HG03097 (cell line): ENCODE measurements around the gene PLCH2.
"Not testable (repeated sequence)": the region's sequence is repeated elsewhere in the genome, so short reads cannot be mapped to it uniquely, and the experiment has no call there.

Source experiments
- ATAC-seq: cut with Tn5 transposase; IDR thresholded peaks from one replicate; pipeline ENCODE4 v1.9.1; 2021; ENCODE audit not compliant: unreplicated experiment, low FRiP score

The PLCH2 gene

GRCh38 chr1:2538872-2539271, 62.8 kb downstream of the PLCH2 start:
- no peak for ATAC-seq

DNA sequence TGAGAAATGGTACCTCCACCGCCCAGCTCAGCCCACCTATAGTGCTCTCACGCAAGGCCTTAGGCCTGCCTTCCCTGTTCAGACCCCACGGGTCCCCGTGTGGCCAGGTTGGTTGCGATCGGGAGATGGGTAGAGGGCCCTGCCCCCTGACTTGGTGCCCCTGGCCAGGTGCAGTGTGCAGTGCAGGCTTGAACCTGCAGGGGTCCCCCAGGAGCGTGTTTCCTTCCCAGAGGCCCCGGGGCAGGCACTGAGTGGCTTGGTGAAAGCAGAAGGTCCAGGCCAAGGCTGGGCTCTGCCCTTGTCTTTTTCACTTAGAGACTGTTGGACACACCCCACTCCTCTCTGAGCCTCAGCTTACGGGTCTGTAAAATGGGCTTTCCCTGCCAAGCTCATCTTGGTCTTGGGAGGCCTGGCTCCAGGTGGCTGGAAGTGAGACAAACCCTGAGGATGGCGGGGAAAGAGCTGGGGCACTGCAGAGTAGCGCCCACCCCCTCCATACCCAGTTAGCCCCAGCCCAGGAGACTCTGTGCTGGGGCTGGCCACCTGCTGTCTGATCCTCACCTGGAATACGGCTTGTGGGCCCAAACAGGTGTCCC, 63.3 kb downstream of the PLCH2 start:
- ATAC-seq: no peak

DNA sequence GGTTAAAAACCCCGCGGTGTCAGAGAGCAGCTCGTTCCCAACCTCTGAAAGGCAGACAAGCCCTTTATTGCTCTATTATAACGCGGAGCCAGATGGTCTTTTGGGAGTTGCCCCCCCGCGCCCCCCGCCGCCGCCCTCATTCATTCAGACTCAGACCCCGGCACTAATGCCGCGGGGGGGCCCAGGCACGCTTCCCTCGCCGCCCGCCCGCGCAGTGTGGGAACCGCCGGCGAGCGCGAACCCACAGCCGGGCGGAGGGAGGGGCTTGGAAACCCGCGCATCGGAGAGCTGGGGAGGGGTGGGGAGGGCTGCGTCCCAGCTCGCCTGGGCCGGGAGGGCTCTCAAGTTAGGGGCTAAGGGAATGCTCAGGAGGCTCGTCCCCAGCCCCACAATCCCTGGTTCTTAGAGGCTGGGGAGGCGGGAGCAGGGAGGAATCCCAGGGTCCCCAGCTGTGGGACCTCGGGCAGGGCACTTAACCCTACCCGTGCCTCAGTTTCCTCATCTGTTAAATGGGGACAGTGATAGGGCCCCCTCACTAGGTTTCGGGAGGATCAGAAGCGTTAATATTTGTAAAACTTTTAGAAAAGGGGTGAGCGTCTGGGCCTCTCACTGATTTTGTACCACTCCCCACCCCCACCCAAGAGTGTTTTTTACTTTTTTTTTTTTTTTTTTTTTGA, 64.9 kb downstream of the PLCH2 start:
- ATAC-seq: no peak

DNA sequence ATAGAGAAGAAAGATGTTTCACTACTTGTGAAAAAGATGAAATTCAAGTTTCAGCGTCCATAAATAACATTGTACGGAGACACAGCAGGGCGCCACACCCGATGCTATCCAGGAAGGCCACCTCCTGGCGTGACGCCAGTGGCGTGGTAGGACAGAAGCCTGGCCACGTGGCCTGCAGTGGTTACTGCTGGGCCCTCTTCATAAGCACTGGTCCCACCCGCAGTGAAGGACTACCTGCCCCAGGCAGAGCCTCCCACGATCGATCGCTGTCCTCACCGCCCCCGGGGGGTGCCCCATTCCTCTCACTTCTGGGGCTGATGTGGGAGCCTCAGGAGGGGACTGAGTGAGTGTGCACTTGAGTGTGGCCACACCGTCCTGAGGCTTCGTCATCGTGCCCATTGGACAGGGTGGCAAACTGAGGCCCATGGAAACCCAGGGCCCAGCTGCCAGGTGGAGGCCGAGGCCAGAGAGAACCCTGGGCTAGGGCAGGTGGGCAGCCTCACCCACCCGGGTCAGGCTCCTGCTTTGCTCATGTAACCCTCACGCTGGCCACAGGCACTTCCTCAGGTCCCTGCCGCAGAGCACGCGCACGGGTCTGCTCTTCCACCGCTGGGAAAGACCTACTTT, 65.6 kb downstream of the PLCH2 start:
- ATAC-seq: no peak

GRCh38 chr1:2542246-2542915, 66.3 kb downstream of the PLCH2 start:
- no peak for ATAC-seq

- ATAC-seq: no peak
These were observed 67.5 kb downstream of the PLCH2 start for GRCh38 chr1:2543543-2544092.

DNA sequence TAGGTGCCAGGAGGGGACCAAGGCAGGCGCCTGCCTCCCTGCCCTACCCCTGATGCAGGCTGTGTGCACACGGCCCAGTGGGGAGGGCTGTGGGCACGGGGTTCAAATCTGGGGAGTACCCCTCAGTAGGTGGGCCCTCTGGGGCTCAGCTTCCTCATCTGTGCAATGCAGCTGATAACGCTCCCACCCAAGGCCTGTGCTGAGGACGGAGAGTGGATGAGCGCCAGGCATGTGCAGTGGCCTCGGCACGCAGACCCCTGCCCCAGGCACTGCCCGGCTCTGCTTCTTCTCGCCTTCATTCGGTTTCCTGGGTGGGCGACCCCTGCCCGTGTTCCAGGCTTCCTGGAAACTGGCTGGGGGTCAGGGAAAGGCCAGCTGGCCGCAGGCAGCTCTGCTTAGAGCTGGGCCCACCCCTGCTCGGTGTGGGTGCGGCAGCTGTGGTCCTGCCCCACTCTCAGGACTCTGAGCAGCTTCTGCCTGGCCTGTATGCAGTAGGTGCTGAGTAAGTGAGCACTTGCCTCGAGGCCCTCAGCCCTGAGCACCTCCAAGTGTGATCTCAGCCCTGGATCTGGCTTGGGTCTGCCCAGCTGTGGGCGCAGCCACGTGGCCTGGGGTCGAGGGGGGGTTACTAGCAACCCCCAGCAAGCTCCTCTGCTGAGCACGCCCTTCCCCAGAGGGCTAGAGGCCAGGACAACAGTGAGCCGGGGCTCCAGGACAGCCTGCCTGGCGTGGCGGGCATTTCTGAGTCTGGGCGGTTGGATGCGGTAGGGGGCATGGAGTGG, 68.2 kb downstream of the PLCH2 start:
- no peak for ATAC-seq

DNA sequence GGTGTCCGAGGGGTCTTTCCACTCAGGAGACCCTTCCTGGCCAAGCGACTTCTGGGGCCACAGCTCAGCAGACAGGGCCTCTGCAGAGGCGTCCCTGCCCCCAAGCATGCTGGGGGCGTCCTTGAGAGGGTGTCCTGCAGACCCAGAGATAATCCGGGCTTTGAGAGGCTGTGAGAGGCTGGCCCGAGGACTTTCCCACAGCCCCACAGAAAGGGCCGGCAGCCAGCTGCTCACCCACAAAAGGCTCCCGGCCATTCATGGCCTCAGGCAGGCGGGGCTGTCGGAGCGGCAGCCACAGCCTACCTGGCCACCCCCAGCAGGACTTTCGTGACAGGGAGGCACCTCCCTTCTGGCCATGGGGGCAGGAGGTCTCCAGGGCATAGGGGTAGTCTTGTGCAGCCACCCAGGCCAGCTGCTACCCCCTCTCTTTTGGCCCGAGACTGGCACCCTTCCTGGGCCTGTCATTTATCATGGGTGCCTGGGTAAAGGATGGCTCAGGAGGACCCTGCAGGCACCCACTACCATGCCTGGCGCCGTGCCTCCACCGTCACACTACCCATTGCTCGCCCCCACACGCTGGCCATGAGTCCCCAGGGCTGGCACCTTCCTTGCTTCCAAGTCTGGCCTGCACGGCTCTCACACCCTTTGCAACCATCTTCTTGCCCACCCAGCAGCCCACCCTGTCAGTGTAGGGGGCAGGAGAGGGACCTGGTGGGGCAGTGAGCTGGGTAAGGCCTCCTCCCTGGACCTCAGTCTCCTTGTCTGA, 69.0 kb downstream of the PLCH2 start:
- no peak for ATAC-seq

DNA sequence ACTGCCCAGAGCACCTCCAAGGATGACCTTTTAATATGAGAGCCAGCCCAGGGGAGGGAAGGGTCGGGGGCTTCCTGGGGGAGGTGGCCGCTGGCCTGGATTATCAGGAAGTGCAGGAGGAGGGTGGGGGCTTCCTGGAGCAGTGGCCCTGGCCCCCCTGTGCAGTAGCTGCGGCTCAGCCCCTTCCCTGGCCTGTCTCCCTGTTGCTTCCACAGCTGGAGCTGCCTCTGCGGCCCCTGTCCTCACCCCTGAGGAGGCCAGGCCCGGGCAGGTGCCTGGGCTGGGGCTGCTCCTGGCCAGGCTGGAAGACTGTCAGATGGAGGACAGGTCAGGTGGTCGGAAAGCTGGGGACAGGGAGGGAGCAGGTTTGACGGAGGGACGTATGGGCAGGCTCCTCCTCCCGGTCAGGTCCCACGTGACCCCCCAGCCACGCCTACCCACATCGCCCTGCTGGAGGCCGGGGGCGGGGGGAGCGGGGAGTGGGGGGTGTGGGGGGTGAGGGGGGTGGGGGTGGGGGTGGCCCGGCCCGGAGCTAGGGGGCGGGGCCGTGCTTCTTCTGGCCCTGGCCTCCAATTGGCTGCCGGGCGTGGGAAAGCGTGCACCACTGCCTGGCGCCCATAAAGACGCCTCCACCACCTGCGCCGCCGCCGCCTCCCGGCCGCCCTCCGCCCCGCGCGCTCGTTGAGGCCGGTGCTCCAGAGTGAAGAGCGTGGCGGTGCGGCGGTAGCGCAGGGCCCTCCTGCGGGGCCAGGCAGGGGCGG, 69.8 kb downstream of the PLCH2 start:
- ATAC-seq: peak; percentile 30

- peak; percentile 29 for ATAC-seq
These were observed 70.6 kb downstream of the PLCH2 start for GRCh38 chr1:2546515-2547209.

DNA sequence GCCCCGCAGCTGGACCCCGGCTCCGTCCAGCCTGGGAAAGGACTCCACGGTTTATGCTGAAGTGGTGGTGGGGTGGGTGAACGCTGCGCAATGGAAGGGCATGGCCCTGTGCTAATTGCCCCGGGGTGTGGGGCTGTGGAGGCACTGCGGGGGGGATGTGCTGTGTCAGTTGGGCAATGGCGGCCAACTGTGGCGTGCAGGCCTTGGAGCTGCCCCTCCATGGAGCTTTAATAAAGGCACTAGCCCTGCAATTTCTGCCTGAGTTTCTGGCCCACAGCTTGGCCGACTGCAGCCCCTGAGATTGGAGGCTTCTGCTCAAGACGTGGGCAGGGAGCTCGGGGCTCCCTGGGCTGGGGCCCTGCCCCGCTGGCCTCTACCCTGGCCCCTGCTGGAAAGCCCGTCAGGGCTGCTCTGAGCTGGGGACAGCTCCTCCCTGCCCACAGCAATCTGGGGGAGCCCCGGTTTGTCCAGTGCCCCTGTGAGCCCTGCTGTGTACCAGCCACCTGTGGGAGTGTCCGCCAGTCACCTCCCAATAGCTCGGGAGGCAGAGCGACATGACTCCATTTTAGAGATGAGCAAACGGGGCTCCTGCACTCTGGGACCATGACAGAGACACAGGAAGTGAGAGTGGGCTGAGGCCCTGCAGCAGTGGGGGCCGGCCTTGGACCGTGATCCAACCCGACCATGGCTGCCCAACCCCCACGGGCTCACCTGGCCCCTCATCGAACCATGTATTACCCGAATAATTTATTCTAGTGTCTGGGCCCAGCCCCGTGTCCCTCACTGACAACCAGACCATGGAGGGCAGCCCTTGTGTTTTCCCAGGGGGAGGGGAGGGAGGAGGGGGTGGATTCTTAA, 71.3 kb downstream of the PLCH2 start:
- ATAC-seq: no peak

DNA sequence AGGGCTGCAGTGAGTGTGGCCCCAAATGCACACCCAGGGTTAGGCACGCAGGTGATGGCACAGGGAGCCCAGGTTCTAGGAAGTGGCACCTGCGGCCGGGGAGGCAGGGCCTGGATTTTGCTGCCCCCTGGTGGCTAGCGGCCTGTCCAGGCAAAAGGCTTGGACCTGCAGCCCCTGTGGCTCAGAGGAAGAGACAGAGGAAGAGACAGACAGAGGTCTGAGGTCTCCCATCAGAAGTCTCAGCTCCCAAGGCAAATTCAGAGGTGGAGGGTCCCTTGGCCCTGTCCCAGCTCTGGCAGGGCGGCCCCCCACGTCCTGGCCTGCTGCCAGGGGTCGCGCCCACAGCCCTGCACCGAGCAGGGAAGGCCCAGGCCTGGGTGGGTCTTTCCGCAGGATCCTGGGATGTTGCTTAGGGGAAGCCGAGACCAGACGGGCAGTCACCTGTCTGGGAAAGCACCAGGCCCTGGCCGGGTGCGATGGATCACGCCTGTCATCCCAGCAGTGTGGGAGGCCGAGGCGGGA, 72.0 kb downstream of the PLCH2 start:
- ATAC-seq: no peak

DNA sequence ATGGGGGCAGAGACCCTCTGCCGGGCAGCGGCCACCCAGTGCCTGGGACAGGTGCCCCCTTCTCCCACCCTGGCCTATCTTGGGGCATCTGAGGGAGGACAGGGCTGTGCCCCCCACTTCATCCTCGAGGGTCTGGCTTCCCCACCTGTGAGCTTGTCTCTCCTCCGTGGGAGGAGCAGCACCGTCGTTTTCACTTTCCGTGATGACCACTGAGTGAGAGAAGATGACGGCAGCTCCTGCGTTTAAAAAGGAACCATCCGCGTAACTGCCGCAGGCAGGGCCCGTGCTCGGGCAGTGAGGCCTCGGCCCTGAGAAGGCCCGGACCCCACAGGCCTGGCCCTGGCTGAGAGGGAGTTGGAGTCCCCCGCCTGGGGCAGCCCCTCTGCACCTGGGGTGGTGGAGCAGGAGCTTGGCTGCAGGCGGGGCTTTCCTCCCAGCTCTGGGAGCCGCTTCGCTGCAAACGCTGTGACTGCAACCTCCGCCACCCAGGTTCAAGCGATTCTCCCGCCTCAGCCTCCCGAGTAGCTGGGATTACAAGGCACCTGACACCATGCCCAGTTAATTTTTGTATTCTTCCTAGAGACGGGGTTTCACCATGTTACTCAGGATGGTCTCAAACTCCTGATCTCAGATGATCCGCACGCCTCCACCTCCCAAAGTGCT, 73.4 kb downstream of the PLCH2 start:
- ATAC-seq: not testable (repeated sequence)

DNA sequence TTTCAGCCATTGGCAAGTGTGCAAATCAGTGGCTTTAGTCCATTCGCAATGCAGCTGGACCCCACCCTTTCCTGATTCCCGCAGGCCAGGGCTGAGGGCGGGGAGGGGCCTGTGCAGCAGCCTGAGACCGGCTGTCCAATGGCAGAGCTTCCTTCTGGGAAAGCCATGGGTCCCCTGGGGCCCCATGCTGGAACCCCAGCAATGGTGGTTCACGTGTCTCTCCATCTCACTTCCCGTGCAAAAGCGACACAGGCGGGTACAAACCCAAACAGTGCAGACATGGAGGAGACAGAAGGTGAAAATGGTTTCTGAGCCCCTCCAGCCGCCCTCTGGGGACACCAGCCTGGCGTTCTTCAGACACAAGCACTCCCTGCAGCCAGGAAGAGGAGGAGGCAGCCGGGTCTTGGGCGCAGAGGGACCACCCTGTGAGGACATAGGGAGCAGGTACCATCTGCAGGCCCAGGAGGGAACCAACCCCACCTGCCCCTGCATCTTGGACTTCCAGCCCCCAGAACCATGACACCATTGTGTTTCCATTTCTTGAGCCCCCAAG, 74.3 kb downstream of the PLCH2 start:
- ATAC-seq: not testable (repeated sequence)

DNA sequence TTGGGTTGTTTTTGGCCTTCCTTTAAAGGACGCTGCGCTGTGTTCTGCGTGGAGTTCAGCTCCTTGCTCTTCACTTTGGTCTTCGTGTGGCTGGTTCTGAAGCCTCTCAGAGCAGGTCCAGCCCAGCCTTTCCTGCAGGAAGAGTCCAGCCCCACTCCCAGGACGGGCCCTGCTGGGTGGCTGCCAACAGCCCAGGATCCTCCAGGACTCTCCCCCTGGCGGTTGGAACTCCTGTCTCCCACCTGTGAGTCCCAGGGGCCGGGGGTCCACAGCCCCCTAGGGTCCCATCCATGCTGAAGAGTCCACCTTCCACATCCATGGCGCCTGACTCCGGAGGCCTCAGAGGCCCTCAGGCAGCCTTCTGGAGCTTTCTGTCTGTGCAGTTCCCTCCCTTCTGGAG, 75.5 kb downstream of the PLCH2 start:
- ATAC-seq: not testable (repeated sequence)

- ATAC-seq: no peak
These were observed 76.1 kb downstream of the PLCH2 start for GRCh38 chr1:2552189-2552588.
